Measurements from ENCODE around the gene CKAP2L.
"Not testable (repeated sequence)": the region's sequence is repeated elsewhere in the genome, so short reads cannot be mapped to it uniquely, and the experiment has no call there.

The CKAP2L gene

GRCh38 chr2:112725545-112726457 is 38.6 kb downstream of the CKAP2L start:
- DNase-seq, result no peak

GRCh38 chr2:112724591-112725525 is 39.6 kb downstream of the CKAP2L start:
- DNase-seq, result peak; percentile 30

GRCh38 chr2:112723995-112724394 is 40.4 kb downstream of the CKAP2L start:
- DNase-seq, result no peak

GRCh38 chr2:112723547-112723940 is 40.9 kb downstream of the CKAP2L start:
- no peak for DNase-seq

- no peak for DNase-seq
Measured at GRCh38 chr2:112722816-112723546, 41.4 kb downstream of the CKAP2L start.

- no peak for DNase-seq
Measured at GRCh38 chr2:112721819-112722522, 42.4 kb downstream of the CKAP2L start.

- no peak for DNase-seq
Measured at GRCh38 chr2:112720785-112721184, 43.6 kb downstream of the CKAP2L start, which contains the start of gene NT5DC4. Gene NT5DC4 (plus strand): TSS chr2:112721020. CDS start chr2:112721080, 60 bp downstream.

GRCh38 chr2:112718863-112719370 is 45.5 kb downstream of the CKAP2L start:
- DNase-seq, result no peak

GRCh38 chr2:112716826-112717352 is 47.5 kb downstream of the CKAP2L start:
- DNase-seq, result not testable (repeated sequence)

GRCh38 chr2:112716094-112716493 is 48.3 kb downstream of the CKAP2L start:
- DNase-seq, result not testable (repeated sequence)

GRCh38 chr2:112714836-112715631 is 49.4 kb downstream of the CKAP2L start:
- DNase-seq, result no peak

- DNase-seq, result no peak
Measured at GRCh38 chr2:112714331-112714730, 50.1 kb downstream of the CKAP2L start.

- no peak for DNase-seq
Measured at GRCh38 chr2:112713926-112714325, 50.5 kb downstream of the CKAP2L start.

GRCh38 chr2:112713585-112713925 is 50.9 kb downstream of the CKAP2L start:
- no peak for DNase-seq

GRCh38 chr2:112712903-112713584 is 51.4 kb downstream of the CKAP2L start:
- DNase-seq, result peak; percentile 73

GRCh38 chr2:112712465-112712864 is 51.9 kb downstream of the CKAP2L start:
- no peak for DNase-seq

GRCh38 chr2:112710956-112711750 is 53.3 kb downstream of the CKAP2L start:
- DNase-seq, result no peak

- DNase-seq, result no peak
Measured at GRCh38 chr2:112709703-112710102, 54.7 kb downstream of the CKAP2L start.

- no peak for DNase-seq
Measured at GRCh38 chr2:112708968-112709367, 55.4 kb downstream of the CKAP2L start.

All from stimulated activated CD4-positive, alpha-beta T cell treated with anti-CD3 and anti-CD28 coated beads, Interleukin-15, amount 100 ng/mL, for 24 hours (primary cell).